ENCODE measurements around the gene GRM2.

DNA sequence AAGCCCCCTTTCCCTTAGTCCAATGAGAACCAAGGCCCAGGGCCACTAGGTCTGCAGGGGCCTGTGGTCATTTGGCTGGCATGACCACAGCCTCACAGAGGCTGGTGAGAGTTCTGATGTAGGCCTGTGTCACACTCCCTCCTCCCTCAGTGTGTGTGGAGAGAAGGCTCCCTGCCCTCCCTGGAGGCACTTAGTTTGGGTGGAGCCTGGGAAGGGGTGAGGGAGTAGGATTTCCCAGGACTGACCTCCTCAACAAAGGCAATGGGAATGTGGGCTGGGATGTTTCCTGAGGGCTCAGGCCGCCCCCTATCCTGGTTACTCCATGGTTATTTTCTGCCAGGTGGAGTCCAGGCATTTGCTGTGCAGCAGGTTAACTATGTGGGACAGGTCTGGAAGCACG, 28.2 kb upstream of the GRM2 start:
- no peak for TF ChIP-seq POLR2A (IDR thresholded peaks at IDR 0.05)
- TF ChIP-seq, protein P1, sequence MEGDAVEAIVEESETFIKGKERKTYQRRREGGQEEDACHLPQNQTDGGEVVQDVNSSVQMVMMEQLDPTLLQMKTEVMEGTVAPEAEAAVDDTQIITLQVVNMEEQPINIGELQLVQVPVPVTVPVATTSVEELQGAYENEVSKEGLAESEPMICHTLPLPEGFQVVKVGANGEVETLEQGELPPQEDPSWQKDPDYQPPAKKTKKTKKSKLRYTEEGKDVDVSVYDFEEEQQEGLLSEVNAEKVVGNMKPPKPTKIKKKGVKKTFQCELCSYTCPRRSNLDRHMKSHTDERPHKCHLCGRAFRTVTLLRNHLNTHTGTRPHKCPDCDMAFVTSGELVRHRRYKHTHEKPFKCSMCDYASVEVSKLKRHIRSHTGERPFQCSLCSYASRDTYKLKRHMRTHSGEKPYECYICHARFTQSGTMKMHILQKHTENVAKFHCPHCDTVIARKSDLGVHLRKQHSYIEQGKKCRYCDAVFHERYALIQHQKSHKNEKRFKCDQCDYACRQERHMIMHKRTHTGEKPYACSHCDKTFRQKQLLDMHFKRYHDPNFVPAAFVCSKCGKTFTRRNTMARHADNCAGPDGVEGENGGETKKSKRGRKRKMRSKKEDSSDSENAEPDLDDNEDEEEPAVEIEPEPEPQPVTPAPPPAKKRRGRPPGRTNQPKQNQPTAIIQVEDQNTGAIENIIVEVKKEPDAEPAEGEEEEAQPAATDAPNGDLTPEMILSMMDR (IDR thresholded peaks at IDR 0.05), result no peak

Data from tibial nerve (tissue), 3 donors.